Brain pericyte (primary cell): ENCODE measurements around the gene UIMC1.

ENCODE experiments used
- DNase-seq: peaks from one replicate; pipeline ENCODE4 v3.0.0-alpha.2; 2012; ENCODE audit warnings: low read depth, low spot score

UIMC1 gene

DNA sequence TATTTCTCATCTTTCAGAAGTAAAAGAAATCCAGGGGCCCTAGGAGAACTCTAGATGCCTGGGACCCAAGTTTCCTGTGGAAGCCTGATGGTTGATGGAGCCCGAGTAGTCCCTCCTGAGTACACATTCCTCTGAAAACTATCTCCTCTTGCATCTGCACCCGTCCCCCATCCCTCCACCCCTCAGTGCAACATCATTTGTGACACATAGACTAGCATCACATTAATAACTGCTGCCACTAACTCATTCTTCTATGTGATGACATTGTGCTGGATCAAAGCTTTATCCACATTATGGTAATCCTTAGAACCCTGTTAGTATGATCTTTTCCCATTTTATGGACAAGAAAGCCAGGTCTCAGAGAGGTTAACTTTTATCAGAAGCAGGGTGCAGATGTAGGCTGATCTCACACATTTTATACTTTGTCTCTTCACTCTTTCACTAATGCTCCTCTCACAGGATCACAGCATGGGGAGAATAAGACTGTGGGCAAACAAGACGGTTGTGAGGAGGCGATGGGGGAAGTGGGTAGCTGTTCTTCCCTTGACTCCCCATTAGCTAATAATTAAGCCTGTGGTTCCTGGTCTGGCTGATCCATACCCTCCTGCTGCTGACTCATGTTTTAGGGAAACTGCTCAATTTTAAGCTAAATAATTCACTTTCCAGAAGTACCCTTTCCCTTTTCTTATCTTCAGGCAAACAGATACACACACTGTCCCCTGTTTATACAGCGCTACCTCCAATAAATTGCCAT, 103.5 kb downstream of the UIMC1 start:
- DNase-seq, result no peak

DNA sequence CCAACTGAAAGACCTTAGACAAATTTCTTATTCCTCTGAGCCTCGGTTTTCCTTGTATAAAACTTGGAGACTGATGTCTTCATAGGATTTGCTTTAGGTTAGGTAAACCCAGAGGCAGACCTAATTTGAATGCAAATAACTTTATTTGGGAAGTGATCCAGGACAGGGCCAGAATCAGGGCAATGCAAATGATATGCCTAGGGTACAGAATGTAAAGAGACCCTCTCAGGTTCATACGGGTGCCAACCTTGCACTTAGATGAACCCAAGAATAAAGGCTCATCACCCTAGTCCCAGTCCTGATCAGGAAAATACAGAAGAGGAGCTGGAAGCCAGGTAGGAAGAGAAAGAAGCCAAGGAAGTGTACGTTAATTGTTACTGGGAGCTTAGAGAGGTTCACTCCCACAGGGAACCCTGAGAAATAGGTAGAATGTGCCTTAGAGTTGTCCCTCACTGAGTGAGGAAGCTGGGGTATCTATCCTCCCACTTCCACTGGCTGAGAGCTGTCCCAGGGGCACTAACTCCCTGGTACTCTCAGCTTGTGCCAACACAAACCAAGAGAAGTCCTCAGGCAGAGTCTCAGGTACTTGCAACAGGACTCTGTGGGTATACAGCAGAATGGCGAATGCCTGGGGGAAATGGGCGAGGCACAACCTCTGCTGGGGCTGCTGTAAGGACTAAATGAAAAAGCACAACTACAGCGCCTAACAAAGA, 104.3 kb downstream of the UIMC1 start:
- DNase-seq, result no peak

DNA sequence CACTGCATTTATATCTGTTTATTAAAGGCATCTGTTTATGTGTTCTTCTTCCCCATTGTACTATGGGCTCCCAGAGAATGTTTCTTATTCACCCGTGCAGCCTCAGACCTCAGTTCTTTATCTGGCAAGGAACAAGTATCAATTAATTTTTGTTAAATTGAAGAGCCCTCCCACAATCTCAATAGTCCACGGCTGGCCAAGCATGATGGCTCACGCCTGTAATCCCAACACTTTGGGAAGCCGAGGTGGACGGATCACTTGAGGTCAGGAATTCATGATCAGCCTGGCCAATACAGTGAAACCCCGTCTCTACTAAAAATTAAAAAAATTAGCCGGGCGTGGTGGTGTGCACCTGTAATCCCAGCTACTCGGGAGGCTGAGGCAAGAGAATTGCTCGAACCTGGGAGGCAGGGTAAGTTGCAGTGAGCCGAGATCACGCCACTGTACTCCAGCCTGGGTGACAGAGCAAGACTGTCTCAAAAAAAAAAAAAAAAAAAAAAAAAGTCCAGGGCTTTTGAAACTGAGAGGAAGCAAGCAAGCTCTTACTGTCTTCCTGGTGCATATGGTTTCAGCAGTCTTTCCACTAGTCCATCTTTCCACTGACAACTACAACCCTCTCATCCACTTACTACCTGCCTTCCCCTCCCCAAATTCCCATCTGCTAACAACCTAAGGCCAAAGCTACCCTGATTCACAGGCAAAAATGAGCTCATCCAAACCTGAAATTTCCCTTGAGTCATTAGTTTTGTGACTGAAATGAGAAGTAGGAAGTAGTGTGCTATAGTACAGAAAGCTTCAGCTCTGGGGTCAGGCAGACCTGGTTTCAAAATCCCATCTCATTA, 105.1 kb downstream of the UIMC1 start:
- no peak for DNase-seq

DNA sequence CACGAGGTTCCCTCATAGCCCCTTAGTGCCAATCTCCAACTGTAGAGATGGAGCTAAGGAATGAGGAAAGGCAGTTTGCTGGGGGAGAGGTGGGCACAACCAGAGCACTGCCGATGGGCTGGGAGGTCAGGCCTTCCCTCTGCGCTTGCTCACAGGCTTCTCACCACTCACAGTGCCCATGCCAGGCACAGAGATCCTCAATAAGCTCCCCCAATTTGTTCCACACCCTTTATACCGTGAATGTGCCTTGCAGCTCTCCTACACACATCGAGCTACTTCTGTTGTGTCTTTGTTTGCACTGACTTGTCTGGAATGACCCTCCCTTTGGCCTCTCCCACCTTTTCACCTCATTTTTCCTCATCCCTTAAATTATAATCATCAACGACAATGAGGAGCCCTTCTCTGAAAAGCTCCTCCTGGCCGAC, 105.8 kb downstream of the UIMC1 start:
- DNase-seq, result no peak

DNA sequence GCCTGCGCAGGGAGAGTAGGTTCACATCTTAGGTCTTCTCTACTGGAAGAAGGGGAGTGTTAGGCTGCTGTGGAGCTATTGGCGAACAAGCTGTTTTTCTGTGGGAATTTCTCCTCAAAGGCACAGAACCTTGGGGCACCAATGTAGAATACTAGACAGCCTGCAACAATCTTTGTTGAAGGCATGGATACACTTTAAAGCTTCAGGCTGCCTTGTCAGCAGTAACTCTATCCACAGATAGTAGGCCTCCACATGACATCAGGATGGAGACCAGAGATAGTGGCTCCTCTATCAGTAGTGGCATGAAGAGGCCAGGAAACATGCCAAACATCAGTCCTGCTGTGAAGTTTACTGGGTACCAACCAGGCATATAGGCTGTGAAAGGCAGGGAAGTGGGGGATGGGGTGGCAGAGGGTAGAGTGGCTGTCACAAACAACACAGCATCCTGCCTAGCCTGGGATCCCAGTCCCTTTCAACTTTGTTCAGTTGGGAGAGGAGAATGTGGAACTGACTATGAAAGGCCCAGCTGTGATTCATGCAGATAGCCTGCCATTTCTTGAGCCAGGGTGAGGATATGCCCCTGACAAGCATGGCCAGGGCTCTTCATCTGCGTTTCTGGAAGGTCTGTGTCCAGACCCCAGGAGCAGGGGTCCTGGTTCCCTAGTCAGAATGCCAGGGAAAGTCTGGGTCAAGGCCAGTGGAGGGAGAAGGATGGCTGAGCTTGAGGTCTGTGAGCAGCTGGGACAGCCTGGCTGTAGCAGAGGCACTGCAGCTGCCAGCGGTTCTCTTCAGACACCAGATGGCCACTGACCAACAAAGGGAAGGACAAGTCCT, 106.4 kb downstream of the UIMC1 start:
- DNase-seq, result no peak

DNA sequence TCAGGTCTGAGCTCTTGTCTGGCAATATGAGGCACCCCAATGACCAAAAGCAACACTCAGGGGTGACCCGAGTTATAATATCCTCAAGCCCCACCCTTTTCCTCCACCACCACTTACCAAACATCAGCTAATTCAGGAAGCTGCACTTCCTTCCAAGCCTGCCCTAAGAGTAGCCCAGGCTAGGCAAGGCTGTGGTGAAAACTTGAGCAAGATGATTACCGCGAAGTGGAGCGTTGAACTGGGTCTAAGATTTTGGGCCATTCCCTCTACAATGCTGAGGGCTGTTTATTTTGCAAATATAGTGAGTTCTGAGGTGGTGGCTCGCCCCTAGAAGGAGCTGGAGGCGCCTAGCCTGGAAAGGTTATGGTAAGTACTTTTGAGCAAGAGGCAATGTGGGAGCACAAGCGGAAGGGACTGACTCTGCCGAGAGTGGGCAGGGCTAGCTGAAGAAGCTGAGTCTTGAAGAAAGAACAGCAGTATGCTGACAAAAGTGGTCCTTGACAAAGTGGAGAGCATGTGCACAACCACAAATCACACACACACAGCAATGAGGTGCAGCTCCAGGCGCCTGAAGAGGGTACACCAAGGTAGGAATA, 107.2 kb downstream of the UIMC1 start, which contains the start of gene HK3:
Gene HK3 (minus strand): TSS at position 51 of the 596 bp plus-strand sequence. CDS start 3,187 bp downstream, outside the sequence.
- DNase-seq, result no peak

DNA sequence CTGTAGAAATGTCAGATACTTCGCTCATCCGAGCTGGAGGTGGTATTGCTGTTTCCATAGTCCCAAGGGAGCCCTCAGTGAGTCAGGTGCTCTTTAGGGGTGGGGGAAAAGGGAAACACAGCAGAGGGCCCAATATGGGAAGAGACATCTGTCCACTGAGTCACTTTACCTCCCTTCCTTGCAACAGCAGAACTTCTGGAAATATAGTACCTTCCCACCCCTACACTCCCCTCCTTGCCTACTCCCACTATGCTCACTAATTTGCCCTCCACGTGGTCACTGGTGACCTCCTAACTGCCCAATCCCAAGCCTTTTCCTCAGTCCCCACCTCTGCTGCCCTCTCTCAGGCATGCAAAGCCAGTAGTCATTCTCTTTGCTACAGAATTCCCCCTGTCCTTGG, 109.3 kb downstream of the UIMC1 start:
- DNase-seq, result no peak

DNA sequence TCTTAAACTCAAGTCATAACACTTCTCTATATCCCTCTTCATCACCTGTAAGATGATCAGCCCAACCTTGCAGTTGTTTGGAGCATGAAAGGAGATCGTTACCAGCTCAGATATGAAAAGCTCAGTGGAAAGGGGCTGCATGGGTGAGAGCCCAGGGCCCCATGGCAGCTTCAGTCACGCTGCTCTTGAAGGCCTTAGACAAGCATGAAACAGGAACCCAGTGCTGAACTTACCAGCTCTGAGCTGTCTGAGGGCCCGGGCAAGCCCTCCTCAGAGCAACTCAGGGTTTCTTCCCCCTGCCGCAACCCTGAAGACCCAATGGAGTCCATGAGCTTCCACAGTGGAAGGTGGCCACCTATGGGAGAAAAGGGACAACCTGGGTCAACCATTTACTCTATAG, 110.7 kb downstream of the UIMC1 start:
- no peak for DNase-seq

DNA sequence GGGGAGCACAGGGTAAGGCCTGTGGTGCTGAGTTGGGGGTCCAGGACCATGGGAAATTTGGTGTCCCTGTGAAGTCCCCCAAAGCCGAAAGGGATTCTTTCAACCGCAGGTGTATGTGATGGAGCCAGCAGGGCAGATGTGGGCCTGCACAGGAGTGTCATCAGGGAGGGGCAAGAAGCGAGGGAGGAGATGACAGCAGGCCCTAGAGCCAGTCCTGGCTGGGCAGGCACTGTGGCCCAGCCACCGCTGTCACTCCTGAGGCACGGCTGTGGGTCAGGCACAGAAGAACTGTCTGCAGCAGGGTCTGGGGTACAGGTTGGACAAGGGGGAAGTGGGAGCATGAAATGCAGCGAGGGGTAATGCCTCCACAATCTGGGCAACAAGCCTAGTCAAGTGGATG, 112.3 kb downstream of the UIMC1 start:
- no peak for DNase-seq

DNA sequence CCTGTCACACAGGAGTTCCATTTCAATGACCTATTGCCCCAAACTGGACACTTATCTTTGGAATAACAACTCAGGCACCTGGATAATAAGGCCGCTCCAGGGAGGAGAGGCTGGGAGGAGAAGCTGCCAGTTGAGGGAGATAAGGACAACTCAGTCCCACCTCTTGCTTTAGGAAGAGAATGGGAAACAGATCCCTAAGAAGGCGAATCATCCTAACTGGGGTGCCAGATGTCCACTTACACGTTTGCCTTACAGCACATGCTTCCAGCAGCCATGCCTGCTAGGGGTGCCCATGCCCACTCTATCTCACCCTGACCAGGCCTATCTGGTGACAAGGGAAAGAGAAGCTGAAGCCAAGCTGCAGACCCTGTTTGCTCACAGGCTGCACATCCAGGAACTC, 113.9 kb downstream of the UIMC1 start:
- DNase-seq, result no peak

DNA sequence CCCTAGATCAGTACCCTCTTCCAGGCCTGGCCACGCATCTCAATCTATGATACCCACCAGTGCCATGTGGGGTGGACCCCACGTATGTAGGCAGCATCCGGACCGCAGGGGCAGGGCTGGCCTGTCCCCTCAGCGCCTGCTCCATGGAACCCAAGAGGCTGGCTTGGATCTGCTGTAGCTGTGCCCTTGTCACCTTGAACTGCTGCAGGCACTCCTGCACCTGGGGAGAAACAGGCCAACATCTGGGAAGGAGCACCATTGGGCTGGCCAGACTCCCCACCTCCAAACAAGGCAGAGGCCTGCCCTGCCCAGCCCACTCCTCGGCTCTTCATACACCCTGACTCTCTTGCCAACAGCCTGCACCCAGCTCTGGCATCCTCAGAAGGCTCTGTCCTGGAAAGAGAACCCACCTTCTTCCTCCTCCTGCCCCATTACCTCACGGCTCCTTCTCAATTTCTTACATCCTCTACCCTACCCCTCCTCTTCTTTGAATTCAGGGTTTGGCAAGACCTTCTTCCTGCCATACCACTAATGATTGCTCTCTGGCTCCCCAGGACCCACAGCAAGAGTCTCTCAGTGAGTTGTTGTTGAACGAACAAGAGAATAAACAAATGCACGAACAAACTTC, 115.1 kb downstream of the UIMC1 start:
- DNase-seq, result no peak

DNA sequence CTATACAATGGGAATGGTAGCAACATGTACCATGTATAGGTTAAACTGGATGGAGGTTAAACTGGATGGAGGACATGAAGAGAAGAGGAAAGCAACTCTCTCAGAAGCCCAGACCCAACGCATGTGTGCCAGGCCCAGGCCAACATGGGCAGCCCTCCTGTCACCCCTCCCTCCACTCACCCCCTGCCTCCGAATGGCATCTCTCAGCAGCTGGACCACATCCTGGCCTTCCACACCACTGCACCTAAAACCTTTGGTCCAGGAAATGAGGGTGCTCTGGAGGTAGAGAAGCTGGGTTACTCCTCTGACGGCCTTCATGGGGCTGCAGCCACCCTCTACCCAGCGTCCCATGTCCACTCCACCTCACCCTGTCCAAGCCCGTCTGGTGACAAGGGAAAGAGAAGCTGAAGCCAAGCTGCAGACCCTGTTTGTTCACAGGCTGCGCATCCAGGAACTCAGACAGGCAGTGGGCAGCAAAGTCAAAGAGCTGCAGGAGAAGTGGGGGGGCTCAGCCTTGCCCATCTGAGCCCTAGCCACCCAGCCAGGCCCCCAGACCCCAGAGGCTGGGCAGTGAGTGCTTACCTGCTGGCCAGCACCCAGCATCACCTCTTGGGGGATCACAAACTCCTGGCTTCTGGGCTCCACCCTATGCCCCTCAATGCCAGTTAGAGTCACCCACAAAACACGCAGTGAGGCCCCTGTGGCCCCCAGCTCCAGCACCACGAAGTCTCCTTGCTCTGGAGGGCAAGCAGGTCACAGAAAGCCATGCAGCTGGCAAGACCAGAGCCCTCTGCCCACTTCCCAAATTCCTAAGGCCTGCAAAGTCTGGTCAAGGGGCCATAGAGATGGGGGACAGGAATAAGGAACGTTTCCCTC, 115.9 kb downstream of the UIMC1 start:
- no peak for DNase-seq

DNA sequence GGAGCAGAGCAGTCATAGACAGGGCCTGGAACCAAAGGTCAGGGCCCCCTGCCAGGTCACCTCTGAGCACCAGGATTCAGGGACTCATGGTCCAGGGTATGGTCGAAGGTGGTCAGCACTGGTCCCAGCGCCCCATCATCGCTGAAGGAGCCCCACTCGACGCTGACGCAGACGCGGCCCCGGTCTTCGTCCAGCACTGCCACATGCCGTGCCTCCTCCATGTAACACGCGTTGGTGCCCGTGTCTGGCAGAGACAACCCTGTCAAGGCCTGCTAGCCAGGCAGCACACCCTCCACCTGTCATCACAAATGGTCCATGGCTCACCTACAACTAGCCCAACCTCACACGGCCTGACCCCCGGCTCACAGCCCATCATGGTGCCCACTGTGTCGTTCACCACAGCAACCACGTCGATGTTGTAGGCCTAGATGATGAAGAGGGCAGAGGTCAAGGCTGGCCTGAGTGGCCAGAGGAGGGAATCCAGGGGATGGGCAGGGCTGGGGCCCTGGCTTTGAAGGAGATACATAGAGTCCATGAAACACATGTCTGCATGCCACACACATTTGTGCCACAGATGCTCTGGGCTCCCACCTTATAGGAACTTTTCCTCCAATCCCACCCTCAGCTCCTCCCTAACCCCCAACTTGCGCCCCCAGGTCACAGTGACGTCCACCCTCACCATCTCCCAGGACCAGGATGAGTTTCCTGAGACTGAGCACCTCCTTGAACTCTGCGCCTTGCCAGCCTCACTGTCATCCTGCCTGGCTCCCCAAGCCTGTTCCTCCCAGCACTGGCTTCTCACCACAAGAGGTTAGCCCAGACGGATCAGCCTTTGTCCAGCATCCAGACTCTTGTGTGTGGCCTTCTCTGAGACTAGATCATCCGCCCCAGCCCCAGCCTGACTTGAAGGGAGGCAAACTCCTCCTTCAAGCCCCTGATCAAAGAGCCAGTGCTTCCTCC, 117.0 kb downstream of the UIMC1 start:
- DNase-seq, result no peak

DNA sequence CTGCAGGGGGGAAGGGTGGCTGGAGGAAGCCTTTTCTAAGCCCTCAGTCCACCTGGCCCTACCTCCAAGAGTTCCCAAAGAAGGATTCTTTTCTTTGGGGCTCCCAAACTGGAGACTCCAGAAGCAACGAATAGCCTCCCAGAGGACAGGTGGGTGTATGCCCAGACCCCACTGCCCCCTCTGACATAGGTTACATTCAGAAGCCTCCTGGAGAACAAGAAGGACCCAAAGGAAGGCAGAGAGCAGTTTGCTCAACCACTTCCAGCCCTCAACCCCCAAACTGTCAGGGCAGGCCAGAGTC, 117.8 kb downstream of the UIMC1 start:
- no peak for DNase-seq

DNA sequence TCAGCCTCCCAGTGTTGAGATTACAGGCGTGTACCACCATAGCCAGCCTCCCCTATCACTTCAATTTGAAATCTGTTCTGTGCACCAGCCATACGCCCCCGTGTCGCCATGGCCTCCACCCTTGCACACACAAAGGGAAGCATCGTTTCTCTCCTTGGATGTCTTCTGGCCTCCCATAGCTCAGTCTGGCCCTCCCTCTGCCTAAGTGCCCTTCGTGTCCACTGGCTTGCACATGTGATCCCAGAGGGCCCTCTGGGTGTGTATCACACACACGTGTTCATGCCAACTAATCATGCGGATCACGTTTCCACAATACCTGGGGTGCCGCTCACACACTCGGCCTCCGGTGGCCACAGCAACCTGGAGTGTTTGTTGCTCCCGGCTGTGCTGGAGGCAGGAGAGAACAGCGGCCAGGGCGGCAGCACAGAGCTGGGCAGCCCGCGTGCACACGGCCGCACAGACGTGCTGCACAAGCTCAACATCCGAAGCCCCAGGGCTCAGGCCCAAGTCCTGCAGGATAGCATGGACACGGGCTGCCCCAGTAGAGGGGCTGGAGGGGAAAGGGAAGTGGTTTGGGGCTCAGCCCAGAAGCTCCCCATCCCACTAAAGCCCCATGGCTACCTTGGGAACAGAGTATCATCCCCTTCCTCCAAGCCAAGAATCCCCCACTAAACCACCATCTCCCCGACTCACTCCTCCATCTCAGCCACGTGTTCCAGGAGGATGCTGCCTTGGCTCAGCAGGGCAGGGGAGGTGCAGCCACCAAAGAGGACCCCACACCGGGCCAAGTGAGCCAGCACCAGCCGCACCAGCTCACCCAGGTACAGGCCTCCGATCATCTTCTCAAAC, 118.3 kb downstream of the UIMC1 start:
- DNase-seq, result no peak

DNA sequence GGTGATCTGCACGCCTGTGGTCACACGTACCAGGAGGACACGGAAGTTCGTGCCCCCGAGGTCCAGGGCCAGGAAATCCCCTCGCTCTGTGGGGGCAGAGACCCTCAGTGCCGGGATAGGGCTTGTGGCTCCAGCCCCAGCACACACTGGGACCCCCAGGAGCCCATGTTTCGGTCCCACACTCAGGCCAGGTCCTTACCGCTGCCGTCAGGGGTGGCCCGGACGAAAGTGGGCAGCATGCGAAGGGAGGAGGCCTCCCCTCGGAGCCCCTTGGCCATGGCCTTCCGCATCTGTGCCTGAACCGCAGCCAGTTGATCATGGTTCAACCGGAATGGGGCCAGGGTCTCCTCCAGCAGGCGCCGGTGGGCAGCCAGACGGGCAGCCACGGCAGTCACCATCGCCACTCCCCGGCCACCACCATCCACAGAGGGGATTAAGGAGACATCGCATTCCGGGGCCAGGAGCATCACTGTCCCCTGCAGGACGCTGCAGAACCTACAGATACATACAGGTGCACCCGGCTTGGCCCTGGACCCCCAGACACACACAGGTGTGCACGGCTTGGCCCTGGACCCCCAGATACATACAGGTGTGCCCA, 119.2 kb downstream of the UIMC1 start:
- DNase-seq, result no peak
